Coronary artery (tissue), 2 donors: Measurements from ENCODE around the gene KCNQ5.

Experiments
- DNase-seq: peaks from one replicate; pipeline ENCODE4 v3.0.0-alpha.2; 2017; ENCODE audit warnings: low spot score
- H3K27ac ChIP-seq, 2 donors: fragments of 200-600 bp; sonication (generic); one replicate each; pipeline ENCODE4 v1.5.1; 2016 to 2019
- H3K4me3 ChIP-seq: fragments of 200-600 bp; sonication (generic); 2 replicates; pipeline ENCODE4 v1.5.1; 2016; ENCODE audit warnings: mild to moderate bottlenecking, moderate library complexity
- TF ChIP-seq, protein P1 (sequence below): fragments of 200-600 bp; sonication (generic); IDR thresholded peaks from one replicate; pipeline ENCODE4 v1.5.1; 2019; ENCODE audit warnings: antibody characterized with exemption

Gene KCNQ5

DNA sequence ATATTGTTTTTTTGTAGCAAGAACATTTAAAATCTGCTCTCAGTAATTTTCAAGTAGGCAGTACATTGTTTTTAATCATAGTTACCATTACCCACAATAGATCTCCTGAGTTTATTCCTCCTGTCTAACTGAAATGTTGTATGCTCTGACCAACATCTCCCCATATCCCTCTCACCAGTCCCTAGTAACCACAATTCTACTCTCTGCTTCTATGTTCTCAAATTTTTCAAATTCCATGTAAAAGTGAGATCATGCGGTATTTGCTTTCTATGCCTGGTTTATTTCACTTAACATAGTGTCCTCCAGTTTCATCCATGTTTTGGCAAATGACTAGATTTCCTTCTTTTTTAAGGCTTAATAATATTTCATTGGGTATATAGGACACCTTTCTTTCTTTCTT is 300.5 kb downstream of the KCNQ5 start:
- Histone ChIP-seq H3K27ac (no peak overlapping the region), H3K4me3 (no peak overlapping the region)
- TF ChIP-seq, protein P1, sequence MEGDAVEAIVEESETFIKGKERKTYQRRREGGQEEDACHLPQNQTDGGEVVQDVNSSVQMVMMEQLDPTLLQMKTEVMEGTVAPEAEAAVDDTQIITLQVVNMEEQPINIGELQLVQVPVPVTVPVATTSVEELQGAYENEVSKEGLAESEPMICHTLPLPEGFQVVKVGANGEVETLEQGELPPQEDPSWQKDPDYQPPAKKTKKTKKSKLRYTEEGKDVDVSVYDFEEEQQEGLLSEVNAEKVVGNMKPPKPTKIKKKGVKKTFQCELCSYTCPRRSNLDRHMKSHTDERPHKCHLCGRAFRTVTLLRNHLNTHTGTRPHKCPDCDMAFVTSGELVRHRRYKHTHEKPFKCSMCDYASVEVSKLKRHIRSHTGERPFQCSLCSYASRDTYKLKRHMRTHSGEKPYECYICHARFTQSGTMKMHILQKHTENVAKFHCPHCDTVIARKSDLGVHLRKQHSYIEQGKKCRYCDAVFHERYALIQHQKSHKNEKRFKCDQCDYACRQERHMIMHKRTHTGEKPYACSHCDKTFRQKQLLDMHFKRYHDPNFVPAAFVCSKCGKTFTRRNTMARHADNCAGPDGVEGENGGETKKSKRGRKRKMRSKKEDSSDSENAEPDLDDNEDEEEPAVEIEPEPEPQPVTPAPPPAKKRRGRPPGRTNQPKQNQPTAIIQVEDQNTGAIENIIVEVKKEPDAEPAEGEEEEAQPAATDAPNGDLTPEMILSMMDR = no peak
- DNase-seq = no peak

DNA sequence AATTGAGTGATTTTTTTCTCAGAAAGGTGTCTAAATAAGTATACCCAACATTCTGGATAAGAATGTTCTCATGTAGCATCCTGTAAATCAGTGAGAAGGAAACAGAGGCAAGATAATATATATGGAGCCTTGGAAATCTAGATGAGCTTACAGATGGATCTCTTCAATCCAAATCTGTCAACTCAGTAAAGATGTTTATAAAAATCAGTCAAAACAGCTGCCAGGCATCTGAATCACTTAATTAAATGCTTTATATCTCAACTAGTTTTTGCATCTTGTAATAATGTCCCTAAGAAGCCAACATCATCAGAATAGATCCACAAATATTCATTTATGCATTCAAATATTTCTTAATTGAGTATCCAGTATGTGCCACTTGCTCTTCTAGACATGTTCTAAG is 303.3 kb downstream of the KCNQ5 start:
- TF ChIP-seq, protein P1 = no peak
- no peak overlapping the region for H3K27ac ChIP-seq
- H3K4me3 ChIP-seq = no peak overlapping the region
- no peak for DNase-seq

DNA sequence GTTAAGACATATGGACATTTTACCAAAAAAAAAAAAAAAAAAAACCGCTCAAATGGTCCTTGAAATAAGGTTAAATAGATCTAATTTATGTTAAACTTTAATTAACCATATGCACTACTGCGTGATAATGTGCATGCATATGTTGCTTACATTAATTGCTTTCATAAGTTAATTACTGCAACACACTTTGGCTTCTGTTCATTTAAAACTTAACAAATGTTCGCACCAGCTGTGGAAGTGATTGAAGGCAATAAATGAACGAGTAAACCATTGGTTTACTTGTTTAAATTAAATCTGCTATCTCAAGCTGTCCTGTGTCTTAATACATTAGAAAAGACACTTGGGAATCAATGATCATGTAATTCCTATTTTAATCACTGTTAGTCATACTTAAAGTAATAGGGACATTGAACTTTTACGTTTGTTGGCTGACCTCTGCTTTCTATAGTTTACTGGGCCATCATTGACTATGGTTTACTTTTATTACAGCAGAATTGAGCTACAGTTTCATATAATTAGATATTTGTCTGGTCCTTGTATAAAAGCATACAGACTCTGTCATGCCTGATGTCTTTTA is 308.8 kb downstream of the KCNQ5 start:
- no peak overlapping the region for H3K4me3 ChIP-seq
- H3K27ac ChIP-seq = no peak overlapping the region
- TF ChIP-seq, protein P1 = no peak
- no peak for DNase-seq

DNA sequence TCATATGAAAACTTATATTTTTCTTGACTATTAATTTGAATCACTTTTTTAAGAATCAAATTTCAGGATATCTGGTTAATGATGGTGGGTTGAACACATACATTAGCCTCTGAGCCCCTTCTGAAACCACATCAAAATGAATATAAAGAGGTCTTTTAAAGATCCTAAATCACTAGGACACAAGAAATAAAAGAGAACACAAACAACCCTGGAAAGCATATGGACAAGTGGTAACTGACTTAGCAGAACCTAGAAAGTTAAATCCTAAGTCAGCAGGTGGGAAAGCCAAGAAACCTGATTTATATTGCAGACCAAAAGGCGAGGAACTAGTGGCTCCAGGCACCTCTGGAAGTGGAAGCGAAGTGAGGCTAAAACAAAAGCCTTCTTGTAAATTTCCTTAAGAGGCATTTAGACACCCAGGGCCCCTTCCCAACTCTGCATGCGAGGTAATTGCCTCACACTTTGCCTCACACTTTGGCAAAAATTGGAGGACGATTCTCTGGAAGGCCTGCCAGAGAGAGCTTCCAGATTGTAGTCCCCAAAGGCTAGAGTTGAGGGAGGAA is 309.5 kb downstream of the KCNQ5 start:
- DNase-seq = no peak
- TF ChIP-seq, protein P1 = no peak
- no peak overlapping the region for H3K27ac ChIP-seq
- H3K4me3 ChIP-seq = no peak overlapping the region

DNA sequence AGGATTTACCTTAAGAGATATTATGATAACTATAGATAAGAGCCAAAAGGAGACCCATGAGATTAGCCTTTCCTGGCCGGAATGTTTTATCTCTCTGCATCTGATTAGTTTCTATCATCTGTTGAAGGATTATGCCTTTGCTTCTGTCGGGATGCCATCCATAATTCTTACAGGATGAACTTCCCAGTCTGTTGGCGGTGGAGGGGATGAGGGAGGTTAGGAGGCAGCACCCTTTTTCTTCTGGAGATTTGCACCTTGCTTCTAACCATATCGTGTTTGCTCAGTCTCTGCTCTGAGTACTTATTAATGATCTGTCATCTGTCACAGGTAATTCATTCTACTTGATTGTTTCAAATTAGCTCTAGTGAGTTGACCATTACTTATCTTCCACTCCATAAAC is 311.4 kb downstream of the KCNQ5 start:
- Histone ChIP-seq H3K4me3 (no peak overlapping the region), H3K27ac (no peak overlapping the region)
- DNase-seq = no peak
- TF ChIP-seq, protein P1 = no peak

DNA sequence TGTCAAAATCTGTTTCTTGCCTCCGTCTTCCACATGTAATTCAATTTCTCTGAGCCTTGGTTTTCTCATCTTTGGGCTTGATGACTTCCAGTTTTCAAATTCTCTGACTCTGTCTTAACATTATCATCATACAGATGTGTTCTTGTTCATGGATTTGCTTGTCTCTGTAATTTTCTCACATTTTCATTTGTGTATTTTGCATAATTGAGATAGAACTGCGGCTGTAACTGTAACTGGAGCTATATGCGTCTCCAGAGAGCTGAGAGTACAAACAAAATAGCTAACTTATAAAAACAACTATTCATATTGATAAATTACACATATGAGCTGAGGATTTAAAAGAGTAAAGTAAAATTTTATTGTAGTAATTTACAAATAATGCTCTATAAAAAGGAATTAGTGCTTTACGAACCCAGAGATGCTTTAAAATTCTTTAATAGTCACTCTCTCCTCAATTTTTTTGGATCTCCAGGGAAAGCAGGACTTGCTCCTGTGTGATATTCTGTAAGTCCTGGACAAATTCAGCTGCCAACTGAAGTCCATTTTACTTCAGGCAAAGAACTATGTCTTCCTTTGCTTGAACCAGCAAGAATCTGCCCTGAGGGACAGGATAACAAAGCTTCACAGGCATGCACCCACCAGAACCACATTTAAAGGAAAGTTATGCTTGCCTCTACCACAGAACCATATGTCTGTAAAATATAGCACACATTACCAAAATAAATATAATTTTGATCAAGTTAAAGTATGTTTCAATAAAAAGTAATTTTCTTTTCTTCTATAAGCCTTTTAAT is 315.1 kb downstream of the KCNQ5 start:
- TF ChIP-seq, protein P1 = no peak

DNA sequence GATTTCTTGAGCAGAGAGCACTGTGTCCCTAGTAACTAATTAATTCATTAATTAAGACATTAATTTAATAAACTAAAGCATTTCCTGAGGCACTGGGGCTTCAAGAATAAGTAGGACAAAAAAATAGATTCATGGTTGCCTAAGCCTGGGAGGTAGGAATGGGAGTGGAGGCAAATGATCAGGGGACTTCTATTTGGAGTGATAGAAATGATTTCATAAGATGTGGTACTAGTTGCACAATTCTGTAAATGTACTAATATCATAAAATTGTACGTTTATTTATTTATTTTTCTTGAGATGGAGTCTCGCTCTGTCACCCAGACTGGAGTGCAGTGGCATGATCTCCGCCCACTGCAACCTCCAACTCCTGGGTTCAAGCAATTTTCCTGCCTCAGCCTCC is 316.2 kb downstream of the KCNQ5 start:
- DNase-seq = no peak
- TF ChIP-seq, protein P1 = no peak
- H3K4me3 ChIP-seq = no peak overlapping the region
- H3K27ac ChIP-seq = no peak overlapping the region

More for the DNA sequence above, 315.1 kb downstream of the KCNQ5 start:
- no peak for DNase-seq
- H3K4me3 ChIP-seq = no peak overlapping the region
- no peak overlapping the region for H3K27ac ChIP-seq
